ENCODE results near the gene AMPH.

The AMPH gene

GRCh38 chr7:38630720-38631673 lies at the start of gene AMPH:
Gene AMPH (minus strand): TSS chr7:38631373. CDS start chr7:38631351, 22 bp downstream.
- in situ Hi-C loops (cut with HindIII; ENCODE audit: low sequenced_read_pairs) = no loop called here

GRCh38 chr7:38679419-38679818 lies 48.2 kb upstream of the AMPH start:
- in situ Hi-C loops (cut with HindIII; ENCODE audit: low sequenced_read_pairs) = no loop called here

GRCh38 chr7:38678698-38679054 lies 47.5 kb upstream of the AMPH start:
- in situ Hi-C loops (cut with HindIII; ENCODE audit: low sequenced_read_pairs) = no loop called here

GRCh38 chr7:38677981-38678697 lies 47.0 kb upstream of the AMPH start:
- in situ Hi-C loops (cut with HindIII; ENCODE audit: low sequenced_read_pairs) = no loop called here

GRCh38 chr7:38675494-38676106 lies 44.4 kb upstream of the AMPH start:
- in situ Hi-C loops (cut with HindIII; ENCODE audit: low sequenced_read_pairs) = no loop called here

- in situ Hi-C loops (cut with HindIII; ENCODE audit: low sequenced_read_pairs) = no loop called here
Observed at GRCh38 chr7:38674513-38674912, 43.3 kb upstream of the AMPH start.

- in situ Hi-C loops (cut with HindIII; ENCODE audit: low sequenced_read_pairs) = no loop called here
Observed at GRCh38 chr7:38673795-38674194, 42.6 kb upstream of the AMPH start.

GRCh38 chr7:38671911-38672905 lies 41.0 kb upstream of the AMPH start:
- in situ Hi-C loops (cut with HindIII; ENCODE audit: low sequenced_read_pairs) = no loop called here

GRCh38 chr7:38669965-38670520 lies 38.9 kb upstream of the AMPH start:
- in situ Hi-C loops (cut with HindIII; ENCODE audit: low sequenced_read_pairs) = no loop called here

GRCh38 chr7:38664972-38665371 lies 33.8 kb upstream of the AMPH start:
- in situ Hi-C loops (cut with HindIII; ENCODE audit: low sequenced_read_pairs) = no loop called here

GRCh38 chr7:38660427-38661099 lies 29.4 kb upstream of the AMPH start:
- in situ Hi-C loops (cut with HindIII; ENCODE audit: low sequenced_read_pairs) = no loop called here

GRCh38 chr7:38659931-38660330 lies 28.8 kb upstream of the AMPH start:
- in situ Hi-C loops (cut with HindIII; ENCODE audit: low sequenced_read_pairs) = no loop called here

GRCh38 chr7:38658921-38659320 lies 27.7 kb upstream of the AMPH start:
- in situ Hi-C loops (cut with HindIII; ENCODE audit: low sequenced_read_pairs) = no loop called here

GRCh38 chr7:38656968-38657367 lies 25.8 kb upstream of the AMPH start:
- in situ Hi-C loops (cut with HindIII; ENCODE audit: low sequenced_read_pairs) = no loop called here

GRCh38 chr7:38655833-38656774 lies 24.9 kb upstream of the AMPH start:
- in situ Hi-C loops (cut with HindIII; ENCODE audit: low sequenced_read_pairs) = no loop called here

- in situ Hi-C loops (cut with HindIII; ENCODE audit: low sequenced_read_pairs) = no loop called here
Observed at GRCh38 chr7:38637957-38638356, 6.8 kb upstream of the AMPH start.

- in situ Hi-C loops (cut with HindIII; ENCODE audit: low sequenced_read_pairs) = no loop called here
Observed at GRCh38 chr7:38632411-38632810, 1.2 kb upstream of the AMPH start.
